Germinal center (tissue), 1 donor: ENCODE data around the gene TSEN54.

ENCODE experiments used
- DNase-seq: peaks from one replicate; pipeline ENCODE4 v3.0.0; 2012; ENCODE audit warnings: mixed read lengths, low spot score

Gene TSEN54

DNA sequence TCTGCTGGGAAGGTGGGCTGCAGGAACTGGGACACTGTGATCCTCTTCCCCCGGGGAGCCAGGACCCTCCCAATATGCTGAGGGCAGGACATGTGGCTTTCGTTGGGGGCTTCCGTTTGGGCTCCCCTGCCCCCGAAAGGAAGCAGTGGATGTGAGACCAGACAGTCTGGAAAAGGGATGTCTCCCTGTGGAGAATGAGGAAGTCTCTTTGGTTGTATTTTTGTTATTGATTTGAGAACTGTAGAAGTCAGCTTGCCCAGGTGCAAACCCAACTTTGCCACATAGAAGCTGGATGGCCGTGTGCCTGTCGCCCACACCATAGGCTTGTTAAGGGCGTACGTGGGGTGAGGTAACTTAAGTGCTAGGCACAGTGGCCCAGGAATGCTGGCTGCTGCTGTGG is 27.9 kb downstream of the TSEN54 start:
- no peak for DNase-seq

DNA sequence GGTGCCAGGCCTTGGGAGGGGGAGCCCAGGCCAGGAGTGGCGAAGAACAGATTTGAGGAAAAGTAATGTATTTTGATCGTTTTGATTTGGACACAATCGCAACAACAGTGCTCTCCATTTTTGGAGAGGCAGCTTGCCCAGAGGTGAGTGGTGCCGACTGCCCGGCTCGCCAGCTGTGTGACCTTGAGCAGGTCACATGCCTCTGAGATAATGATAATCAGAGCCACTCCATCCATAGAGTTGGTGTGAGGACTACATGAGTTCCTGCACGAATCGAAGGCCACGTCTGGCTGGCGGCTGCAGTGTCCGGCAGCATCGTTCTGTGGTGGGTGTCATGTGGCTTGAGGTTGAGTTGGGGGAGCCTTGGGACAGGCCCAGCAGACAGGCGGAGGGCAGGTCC is 29.9 kb downstream of the TSEN54 start:
- DNase-seq: no peak

DNA sequence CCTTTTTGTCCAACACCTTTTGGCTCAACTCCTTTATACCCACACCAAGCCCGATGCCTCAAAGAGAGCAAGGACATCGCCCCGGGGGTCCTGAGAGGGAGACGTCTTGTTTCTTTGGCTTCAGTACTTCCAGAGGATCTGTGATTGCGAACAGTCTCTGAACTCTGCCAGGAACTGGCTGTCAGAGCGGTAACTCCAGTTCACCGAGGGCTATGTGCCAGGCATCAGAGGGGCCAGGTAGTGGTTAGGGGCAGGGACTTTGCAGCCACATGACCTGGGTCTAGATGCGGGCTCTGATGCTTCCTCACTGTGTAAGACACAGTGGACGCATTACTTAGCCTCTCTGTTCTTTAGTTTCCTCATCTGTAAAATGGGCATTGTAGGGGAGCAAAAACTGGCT is 30.8 kb downstream of the TSEN54 start:
- no peak for DNase-seq

DNA sequence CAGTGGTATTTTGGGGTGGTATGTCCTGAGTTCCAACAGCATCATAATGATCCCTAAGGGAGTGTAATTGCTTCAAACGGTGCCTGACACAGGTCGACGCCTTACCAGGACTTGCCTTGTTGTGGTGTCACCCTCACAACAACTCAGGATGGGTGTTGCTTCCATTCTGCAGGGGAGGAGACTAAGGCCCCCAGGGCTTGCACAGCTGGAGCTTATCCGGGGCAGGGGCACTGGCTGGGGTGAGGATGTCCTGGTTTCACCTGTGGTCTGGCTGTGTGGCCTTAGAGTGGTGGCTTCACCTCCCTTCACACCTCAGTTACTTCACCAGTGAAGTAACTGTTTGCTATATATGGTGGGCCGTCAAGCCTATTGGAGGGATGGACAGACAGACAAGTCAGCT is 32.5 kb downstream of the TSEN54 start:
- DNase-seq: no peak

DNA sequence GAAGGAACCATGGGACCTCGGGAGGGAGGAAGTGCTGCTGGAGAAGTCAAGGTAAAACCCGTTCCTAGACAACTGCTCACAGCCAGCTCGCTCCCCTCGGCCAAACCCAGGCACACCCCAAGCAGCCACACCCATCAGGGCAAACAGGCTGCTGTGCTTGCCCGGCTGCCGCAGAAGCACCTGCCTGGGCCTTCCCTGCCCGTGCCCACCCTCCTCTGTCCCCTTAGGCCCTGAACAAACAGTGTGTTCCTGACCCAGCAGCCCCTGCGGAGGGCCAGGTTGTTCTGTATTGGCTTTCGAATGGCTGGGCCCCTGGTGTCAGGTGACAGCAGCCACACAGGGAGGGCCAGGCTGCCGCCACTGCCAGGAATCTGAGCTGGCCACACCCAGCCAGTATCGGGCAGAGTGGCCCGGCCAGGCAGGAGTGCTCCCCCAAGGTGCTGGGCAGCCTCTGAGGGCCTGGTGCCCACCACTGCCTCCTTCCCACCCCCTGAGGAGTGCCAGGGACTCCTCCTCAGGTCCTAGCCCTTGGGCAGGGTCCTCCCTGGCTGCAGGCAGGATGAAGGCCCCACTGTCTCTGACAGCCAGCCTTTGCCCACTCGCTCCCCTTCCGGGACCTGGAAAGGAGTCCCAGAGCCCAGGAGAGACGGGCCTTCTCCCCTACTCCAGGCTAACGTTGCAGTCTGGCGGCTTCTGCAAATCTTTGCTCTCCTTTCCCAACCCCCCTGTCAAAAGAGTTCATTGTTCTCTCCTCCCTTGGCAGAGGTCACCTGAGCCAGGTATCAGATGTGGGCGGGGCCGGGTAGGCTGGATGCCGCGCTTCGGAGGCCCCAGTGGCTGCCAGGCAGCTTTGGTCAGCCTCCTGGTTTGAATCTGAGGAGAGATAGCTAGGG is 33.2 kb downstream of the TSEN54 start:
- no peak for DNase-seq

DNA sequence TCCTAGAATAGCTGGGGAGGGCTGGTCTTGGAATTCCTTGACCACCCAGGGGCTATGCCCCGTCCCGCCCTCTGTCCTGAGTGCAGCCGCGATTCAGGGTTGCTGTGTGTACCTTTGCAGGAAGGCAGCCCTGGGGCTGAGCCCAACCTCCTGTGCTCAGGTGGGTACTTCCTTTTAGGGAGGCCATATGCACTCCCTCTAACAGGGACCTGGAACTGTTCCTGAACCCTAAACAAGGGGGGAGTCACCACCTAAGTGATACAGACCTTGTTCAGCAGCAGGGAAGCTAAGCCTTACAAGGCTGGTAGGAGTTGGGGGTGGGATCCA is 33.8 kb downstream of the TSEN54 start:
- DNase-seq: no peak

DNA sequence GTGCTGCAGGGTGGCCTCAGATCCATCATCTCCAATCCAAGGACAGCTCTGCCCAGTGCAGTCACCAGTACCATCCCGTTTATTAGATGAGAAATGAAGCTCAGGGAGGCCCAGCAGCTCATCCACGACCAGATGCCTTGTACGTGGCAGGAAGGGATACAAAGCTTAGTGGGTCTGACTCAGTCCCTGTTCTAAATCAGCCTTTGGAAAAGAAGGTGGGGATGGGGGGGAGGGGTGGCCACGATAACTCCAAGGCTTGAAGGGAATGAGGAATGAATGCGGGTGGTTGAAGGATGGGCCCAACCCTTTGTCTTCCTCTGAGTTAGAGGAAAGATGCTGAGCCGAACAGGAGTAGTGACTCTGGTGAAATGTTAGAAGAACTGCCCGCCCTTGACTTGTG is 34.9 kb downstream of the TSEN54 start:
- DNase-seq: no peak

DNA sequence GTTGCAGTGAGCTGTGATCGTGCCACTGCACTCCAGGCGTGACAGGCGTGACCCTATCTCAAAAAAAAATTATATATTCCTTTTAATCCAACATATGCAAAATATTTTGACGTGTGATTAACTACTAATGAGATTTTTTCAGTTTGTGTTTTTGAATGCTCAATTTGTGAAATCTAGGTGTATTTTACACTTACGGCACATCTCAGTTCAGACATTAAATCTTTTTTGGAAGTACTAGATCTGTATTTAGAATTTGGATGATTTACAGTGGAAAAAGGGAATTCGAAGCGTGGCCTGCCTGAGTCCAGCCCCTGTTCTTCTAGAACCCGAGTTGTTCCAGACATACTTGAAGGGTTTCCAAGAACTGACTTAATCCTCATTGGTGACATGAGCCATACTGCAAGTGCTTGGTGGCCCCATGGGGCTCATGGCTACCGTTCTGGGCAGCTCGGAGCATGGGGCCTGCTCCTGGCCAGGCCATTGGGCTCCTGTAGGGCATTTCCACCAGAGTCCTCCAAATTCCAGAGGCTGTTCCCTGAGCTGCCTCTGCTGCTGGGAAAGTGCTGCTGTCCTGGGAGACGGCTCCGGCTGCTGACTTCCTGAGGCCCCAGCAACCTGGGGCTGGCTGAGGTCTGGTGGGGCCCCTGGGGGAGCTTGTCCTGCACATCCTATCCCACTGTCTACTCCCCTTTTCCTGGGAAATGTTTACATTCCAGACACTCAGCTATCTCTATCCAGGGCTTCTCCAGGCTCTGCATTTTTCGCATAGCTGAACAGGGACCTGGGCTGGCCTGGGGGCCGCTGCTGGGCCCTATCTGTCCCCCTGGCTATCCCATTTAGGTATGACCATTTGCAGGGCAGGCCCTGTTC is 36.3 kb downstream of the TSEN54 start:
- no peak for DNase-seq

DNA sequence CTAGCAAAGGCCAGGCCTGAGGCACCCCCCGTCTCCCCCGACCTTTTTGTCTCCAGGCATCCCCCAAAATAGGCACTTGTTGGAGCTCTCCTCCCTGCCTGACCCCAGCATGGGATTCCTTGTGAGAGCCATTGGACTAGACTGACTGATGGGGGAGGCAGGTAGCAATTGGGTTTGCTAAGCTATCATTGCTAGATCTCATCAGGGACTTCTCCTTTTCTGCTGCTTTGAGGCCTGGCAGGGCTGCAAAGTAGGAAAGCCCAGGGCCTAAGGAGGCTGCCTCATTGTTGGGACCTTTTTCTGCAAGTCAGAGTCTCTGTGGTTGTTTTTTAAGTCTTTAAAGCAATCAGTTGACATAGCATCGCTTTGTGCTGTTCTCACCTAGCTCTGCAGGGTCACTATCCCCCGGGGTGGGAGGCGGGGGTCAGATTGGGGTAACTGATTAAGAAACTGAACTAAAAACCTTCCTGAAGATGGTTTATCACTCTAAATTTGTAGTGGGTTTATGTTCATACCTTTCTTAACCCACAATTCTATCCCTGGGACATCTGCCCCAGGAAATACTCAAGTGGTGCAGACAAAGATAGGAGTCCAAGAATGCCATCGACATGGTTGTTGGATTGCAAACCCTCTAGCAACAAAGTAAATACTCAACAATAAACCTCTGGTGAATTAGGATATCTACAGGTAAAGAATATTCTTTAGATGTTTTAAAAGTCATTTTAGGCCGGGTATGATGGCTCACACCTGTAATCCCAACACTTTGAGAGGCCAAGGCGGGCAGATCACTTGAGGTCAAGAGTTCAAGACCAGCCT is 37.2 kb downstream of the TSEN54 start:
- DNase-seq: no peak

DNA sequence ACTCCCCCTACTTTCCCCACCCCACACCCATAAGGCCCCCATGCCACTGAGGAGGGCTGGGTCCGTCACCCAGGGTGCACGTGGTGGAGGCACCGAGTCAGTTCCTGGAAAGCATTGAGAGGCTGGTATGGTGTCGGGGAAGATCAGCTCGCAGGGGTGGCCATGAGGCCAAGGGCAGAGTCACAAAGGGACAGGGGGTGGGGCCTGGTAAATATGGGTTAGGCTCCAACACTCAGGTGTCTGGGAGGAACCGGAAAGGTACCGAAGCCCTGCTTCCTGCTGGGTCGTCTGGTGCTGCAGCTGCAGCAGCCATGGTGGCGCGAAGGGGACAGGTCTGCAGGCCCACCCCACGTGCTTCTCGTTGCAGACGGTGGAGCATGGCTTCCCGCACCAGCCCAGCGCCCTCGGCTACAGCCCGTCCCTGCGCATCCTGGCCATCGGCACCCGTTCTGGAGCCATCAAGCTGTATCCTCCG is 39.4 kb downstream of the TSEN54 start:
- no peak for DNase-seq

DNA sequence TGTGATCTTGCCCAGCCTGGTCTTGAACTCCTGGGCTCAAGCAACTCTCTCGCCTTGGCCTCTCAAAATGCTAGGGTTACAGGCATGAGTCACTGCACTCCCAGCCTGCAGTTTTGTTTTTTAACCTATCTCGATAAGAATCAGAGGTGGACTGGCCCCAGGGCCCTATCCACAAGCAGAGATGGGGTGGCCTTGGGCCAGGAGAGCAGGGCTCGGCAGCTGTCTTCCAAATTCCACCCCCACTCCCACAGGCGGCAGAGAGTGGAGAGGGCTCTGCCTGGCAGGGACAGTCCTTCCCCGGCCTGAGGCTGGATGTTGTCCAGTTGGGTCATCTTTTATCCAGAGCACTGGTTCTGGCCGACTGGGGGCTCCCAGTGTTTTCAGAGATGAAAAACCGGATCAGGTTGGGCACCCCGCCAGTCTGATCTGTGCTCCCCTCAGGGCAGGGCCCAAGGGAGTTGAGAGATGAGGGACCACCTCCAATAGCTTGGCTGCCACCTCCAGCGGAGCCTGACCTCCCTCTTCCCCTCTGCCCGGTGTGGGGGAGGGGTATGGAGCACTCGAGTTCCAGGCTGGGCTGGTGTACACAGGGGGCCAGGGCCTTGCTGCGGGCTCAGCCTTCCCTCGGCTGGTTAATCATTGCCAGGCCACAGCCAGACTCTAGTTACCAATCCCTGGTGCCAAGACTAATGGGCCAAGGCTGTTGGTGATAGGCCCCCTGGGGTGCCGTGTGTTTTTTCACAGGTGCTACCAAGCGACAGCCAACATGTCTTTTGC is 40.9 kb downstream of the TSEN54 start:
- DNase-seq: no peak

DNA sequence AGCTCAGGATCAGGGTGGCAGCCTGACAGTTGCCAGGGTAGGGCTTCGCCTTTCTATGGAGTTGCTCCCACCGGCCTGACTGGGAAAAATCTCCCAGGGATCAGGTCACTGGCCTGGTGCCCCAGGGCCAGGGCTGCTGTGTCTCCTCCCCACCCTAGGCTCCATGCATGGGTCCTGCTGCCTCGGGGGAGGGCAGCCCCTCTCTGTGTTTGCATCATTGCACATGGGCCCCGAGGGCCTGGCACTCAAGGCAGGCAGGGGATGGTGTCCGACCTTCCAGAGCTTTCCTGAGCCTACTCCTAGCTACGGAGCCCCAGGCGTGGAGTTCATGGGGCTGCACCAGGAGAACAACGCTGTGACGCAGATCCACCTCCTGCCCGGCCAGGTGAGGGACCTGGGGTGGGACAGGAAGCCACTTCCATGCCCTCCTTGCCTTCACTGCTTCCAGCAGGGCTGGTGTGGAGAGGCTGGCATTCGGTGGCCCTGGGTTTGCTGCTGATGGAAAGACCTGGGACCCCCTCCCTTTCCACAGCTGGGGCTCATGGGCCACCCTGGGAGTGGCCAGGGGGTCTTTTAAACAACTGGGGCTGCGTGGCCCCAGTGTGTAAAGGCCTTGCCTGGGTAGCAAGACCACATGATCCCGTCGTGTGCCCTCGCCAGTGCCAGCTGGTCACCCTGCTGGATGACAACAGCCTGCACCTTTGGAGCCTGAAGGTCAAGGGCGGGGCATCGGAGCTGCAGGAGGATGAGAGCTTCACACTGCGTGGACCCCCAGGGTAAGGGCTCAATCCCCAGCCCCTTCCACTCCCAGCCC is 41.7 kb downstream of the TSEN54 start:
- DNase-seq: no peak

DNA sequence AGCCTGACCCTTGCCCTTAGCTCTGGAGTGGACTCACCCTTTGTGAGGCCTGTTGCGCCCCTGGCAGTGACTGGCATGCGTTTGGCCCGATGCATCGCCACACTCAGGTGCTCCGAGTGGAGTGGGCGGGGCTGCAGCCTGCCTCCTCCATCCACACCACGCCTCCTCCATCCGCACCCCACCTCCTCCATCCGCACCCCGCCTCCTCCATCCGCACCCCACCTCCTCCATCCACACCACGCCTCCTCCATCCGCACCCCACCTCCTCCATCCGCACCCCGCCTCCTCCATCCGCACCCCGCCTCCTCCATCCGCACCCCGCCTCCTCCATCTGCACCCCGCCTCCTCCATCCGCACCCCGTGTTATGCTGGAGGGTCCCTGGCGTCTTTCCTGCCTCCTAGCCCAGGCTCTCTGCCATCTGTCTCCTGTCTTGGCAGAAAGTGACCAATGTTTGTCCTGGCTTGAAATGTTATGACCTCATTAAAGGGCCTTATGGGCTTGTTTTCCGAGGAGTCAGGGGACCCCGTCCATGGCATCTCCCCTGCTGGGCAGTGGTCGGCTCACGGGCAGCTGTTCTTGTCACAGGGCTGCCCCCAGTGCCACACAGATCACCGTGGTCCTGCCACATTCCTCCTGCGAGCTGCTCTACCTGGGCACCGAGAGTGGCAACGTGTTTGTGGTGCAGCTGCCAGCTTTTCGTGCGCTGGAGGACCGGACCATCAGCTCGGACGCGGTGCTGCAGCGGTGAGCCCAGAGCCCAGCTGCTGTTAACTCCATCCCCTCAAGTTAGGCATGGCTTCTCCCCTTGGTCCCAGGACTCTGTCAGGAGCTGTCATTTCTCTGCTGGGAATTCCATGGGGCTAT is 42.6 kb downstream of the TSEN54 start:
- DNase-seq: no peak

DNA sequence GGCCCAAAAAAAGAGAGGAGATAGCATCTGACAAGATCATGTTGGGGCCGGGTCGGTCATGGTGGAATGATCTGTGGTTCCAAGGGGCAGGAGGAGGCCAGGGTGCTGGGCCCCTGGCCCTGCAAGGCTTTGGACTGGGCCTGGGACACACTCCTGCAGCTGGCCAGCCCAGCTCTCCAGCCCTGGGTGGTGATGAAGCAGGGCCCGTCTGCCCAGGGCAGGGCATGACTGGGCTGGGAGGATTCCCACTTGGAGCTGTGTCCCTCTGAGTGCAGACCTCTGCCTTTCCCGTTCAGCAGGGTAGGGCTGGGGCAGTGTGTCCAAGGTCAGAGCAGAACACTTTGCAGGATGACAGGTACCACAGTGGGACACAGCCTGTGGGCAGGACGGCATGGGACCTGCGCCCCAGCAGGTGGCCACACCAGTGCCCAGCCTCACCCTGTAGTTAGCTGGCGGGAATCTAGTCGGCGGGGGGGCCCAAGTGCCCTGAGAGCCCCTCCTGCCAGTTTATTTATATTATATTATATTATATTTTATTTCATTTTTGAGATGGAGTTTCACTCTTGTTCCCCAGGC is 43.7 kb downstream of the TSEN54 start:
- no peak for DNase-seq

DNA sequence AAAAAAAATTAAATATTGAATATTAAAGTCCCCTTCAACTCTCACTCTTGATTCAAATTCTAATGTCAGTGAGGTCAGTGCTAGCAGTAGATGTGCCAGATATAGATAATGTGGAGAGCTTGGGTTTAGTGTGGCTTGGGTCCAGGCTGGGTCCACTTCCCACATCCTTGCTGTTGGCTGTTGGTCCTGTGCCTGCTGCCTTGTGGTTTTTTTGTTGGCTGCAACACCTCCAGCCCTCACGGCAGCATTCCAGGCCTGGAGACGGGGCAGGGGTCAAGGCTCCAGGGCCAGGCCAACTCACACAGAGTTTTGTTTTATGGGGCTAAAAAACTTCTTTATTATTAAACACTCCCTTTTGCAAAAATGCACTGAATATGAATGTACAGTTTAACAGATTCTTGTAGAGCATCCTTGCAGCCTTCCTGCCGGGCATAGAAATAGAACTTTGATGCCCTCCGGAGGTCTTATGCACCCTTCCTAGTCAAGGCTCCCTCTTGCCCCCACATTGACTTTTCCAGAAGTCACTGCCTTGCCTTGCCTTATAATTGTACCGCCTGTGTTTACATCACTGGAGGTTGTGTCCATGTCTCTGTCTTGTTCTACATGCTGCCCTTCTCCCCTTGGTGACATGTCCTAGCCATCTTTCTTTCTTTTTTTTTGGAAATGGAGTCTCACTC is 45.7 kb downstream of the TSEN54 start:
- no peak for DNase-seq

DNA sequence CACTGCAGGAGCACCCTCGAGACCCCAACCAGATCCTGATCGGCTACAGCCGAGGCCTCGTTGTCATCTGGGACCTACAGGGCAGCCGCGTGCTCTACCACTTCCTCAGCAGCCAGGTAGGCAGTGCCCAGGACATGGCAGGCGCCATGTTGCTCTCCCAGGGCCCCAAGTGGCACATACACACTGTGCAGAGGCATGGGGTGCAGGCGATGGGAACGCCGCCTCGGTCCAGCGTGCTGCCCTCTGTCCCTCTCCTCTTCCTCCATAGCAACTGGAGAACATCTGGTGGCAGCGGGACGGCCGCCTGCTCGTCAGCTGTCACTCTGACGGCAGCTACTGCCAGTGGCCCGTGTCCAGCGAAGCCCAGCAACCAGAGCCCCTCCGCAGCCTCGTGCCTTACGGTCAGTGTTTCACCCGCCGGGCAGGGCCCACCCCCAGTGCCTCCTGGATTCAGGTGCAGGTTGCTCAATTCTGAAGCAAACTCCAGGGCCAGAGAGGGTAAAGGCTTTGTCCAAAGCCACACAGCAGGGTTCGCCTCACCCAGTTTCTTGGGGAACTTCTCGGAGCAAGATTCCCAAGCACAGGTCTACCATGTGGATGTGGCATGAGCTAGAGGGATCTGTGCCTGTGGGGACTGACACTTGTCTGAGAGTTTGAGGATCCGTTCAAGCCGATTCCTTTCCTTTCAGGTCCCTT is 46.9 kb downstream of the TSEN54 start:
- DNase-seq: no peak

DNA sequence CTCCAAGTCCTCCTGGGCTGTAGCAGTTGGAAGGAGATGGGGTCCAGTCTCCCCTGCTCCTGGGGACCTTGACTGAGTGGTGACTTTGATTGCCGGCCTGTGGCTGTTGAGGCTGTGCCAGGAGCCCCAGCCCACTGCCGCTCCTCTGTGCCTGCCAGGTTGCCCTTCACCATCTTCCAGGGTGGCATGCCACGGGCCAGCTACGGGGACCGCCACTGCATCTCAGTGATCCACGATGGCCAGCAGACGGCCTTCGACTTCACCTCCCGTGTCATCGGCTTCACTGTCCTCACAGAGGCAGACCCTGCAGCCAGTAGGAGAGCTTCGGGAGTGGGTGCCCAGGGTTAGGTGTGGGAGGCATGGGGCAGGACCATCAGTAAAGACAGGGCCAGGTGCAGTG is 47.9 kb downstream of the TSEN54 start:
- DNase-seq: no peak

DNA sequence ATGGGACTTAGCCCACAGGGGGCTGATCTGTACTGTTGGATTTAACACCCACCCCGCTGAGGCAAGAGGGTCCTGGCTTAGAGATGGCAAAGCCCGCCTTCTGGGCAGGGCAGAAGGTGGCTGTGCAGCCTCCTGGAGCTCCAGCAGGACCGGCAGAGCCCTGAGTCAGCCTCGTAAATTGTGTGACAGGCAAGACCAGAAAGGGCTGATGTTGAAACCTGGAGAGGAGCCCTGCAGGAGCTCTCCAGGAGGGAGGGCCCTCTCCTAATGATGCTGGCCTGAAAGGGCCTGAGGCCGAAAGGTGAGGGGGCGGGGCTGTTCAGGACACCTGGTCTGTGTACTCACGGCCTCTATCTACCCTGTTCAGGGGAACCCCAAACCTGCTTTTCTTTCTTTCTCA is 48.7 kb downstream of the TSEN54 start:
- no peak for DNase-seq
